Measurements from ENCODE around the gene CHMP2A. TPM values are rescaled to one million over a fixed set of nuclear protein-coding genes. Genes with fewer than 3 reads are reported as not detected.
A peak's percentile ranks its signal among the peaks of the same experiment; 100 is the strongest.

Gene CHMP2A
- total and polyA plus RNA-seq, 2 of the 13 experiments (the other 11 are each of a cell fraction or from before 2014, with no cell fraction given), result 49.7 to 55.0 TPM

- TF ChIP-seq ZBTB33 (CRISPR knock-in tag; IDR thresholded peaks at IDR 0.05) (no peak; the same call in 1 of the 2 replicates), ZNF564 (CRISPR knock-in tag; IDR thresholded peaks at IDR 0.05) (no peak), NFKB2 (CRISPR knock-in tag; IDR thresholded peaks at IDR 0.05; ENCODE audit: borderline replicate concordance) (0 out of 2 replicates have a peak, but pooled peaks have one; percentile 37), MED13 (CRISPR knock-in tag; IDR thresholded peaks at IDR 0.05) (no peak), ONECUT2 (CRISPR knock-in tag; IDR thresholded peaks at IDR 0.05) (no peak), ZNF430 (CRISPR knock-in tag; IDR thresholded peaks at IDR 0.05) (no peak), KMT2A (CRISPR knock-in tag; IDR thresholded peaks at IDR 0.05) (no peak), PAXIP1 (CRISPR knock-in tag; conservative IDR thresholded peaks at IDR 0.05) (peak; percentile 94), NFKBIZ (CRISPR knock-in tag; IDR thresholded peaks at IDR 0.05) (no peak), ZNF432 (CRISPR knock-in tag; IDR thresholded peaks at IDR 0.05; ENCODE audit: borderline replicate concordance) (no peak), ZNF580 (CRISPR knock-in tag; IDR thresholded peaks at IDR 0.05; ENCODE audit: borderline replicate concordance, low read depth) (no peak), XRCC5 (optimal IDR thresholded peaks at IDR 0.05; ENCODE audit: low read length) (no peak), ZSCAN25 (CRISPR knock-in tag; IDR thresholded peaks at IDR 0.05) (no peak), FOSL1 (CRISPR knock-in tag; IDR thresholded peaks at IDR 0.05; ENCODE audit: borderline replicate concordance) (no peak), ZNF3 (CRISPR knock-in tag; IDR thresholded peaks at IDR 0.05) (no peak), NFRKB (IDR thresholded peaks at IDR 0.05) (no peak), ZNF17 (CRISPR knock-in tag; IDR thresholded peaks at IDR 0.05) (no peak), ZBTB4 (CRISPR knock-in tag; IDR thresholded peaks at IDR 0.05; ENCODE audit: borderline replicate concordance) (peak; percentile 59), ZKSCAN8 (CRISPR knock-in tag; IDR thresholded peaks at IDR 0.05; ENCODE audit: borderline replicate concordance) (no peak)
- TF ChIP-seq, protein P1, sequence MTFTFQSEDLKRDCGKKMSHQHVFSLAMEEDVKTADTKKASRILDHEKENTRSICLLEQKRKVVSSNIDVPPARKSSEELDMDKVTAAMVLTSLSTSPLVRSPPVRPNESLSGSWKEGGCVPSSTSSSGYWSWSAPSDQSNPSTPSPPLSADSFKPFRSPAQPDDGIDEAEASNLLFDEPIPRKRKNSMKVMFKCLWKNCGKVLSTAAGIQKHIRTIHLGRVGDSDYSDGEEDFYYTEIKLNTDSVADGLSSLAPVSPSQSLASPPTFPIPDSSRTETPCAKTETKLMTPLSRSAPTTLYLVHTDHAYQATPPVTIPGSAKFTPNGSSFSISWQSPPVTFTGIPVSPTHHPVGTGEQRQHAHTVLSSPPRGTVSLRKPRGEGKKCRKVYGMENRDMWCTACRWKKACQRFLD (CRISPR knock-in tag; IDR thresholded peaks at IDR 0.05; ENCODE audit: borderline replicate concordance), result no peak
Observed at GRCh38 chr19:58511353-58512208, 43.3 kb downstream of the CHMP2A start, which contains the start of gene SLC27A5 (continued).
